K562 (cell line): Measurements from ENCODE around the gene OTUD5. TPM values are rescaled to one million over a fixed set of nuclear protein-coding genes. Genes with fewer than 3 reads are reported as not detected.

Experiments used
- ATF4 ChIP-seq: fragments of 450-650 bp; formaldehyde crosslinking; IDR thresholded peaks from 2 replicates; pipeline ENCODE4 v1.4.0; 2022; ENCODE audit warnings: mild to moderate bottlenecking, moderate library complexity
- BMI1 ChIP-seq: fragments of 150-350 bp; IDR thresholded peaks from 2 replicates; pipeline ENCODE4 v1.6.1; 2014; ENCODE audit warnings: low read length
- CREB1 ChIP-seq, 2 experiments: sonication (generic) in 1 of 2; formaldehyde crosslinking in 1 of 2; IDR thresholded peaks; 2 replicates each; pipeline versions ENCODE4 v1.6.1 to v1.8.0; 2012 to 2022; ENCODE audit warnings: inconsistent platforms in 1 of 2, mild to moderate bottlenecking in 1 of 2, missing genetic modification reagents in 1 of 2, moderate library complexity in 1 of 2
- DPF2 ChIP-seq: fragments of 450-650 bp; IDR thresholded peaks from 2 replicates; pipeline ENCODE4 v1.6.1; 2016
- GMEB1 ChIP-seq: fragments of 250-450 bp; sonication (Bioruptor Pico); IDR thresholded peaks from 2 replicates; pipeline ENCODE4 v1.4.0; 2020; ENCODE audit warnings: mild to moderate bottlenecking
- ID3 ChIP-seq, 2 experiments: fragments of 250-450 bp in 1 of 2; fragments of 450-650 bp in 1 of 2; sonication (Bioruptor Pico) in 1 of 2; IDR thresholded peaks; 2 replicates each; pipeline versions ENCODE4 v1.6.1 to v1.8.0; 2016 to 2021; ENCODE audit warnings: mild to moderate bottlenecking in 2 of 2, moderate library complexity in 2 of 2, missing compliant biosample characterization in 1 of 2, missing genetic modification characterization in 1 of 2
- ILK ChIP-seq: fragments of 450-650 bp; IDR thresholded peaks from 2 replicates; pipeline ENCODE4 v1.6.1; 2016; ENCODE audit warnings: missing genetic modification characterization, low read depth, mild to moderate bottlenecking, missing compliant biosample characterization, moderate library complexity, borderline replicate concordance
- LEF1 ChIP-seq: fragments of 450-650 bp; IDR thresholded peaks from 2 replicates; pipeline ENCODE4 v1.6.1; 2016; ENCODE audit warnings: mild to moderate bottlenecking
- MECOM ChIP-seq: fragments of 250-450 bp; sonication (Bioruptor Pico); IDR thresholded peaks from 2 replicates; pipeline ENCODE4 v1.8.0; 2022; ENCODE audit warnings: inconsistent platforms
- NFRKB ChIP-seq: fragments of 450-650 bp; IDR thresholded peaks from 2 replicates; pipeline ENCODE4 v1.6.1; 2016; ENCODE audit warnings: low read depth
- NUFIP1 ChIP-seq: fragments of 450-650 bp; IDR thresholded peaks from 2 replicates; pipeline ENCODE4 v1.6.1; 2018; ENCODE audit not compliant: partially characterized antibody
- PHF21A ChIP-seq: fragments of 450-650 bp; IDR thresholded peaks from 2 replicates; pipeline ENCODE4 v1.6.1; 2017; ENCODE audit warnings: low read depth, borderline replicate concordance
- PRMT5 ChIP-seq: sonication (generic); formaldehyde crosslinking; IDR thresholded peaks from 2 replicates; pipeline ENCODE4 v1.5.0; 2020; ENCODE audit warnings: missing genetic modification reagents
- RBBP5 ChIP-seq: fragments of 200-600 bp; sonication (generic); IDR thresholded peaks from 2 replicates; pipeline ENCODE4 v1.6.1; 2012; ENCODE audit warnings: borderline replicate concordance, mild to moderate bottlenecking, low read length, control low read depth, inconsistent platforms; ENCODE audit not compliant: insufficient read depth, poor library complexity, severe bottlenecking
- SIN3B ChIP-seq: fragments of 450-650 bp; IDR thresholded peaks from 2 replicates; pipeline ENCODE4 v1.6.1; 2017; ENCODE audit warnings: low read depth, mild to moderate bottlenecking, moderate library complexity
- SMAD3 ChIP-seq: fragments of 450-650 bp; formaldehyde crosslinking; conservative IDR thresholded peaks from 2 replicates; pipeline ENCODE4 v1.4.0; 2020; ENCODE audit warnings: mild to moderate bottlenecking
- XRCC4 ChIP-seq: IDR thresholded peaks from one replicate; pipeline ENCODE4 v1.6.1; 2011; ENCODE audit not compliant: insufficient read depth, insufficient read length; ENCODE audit errors: extremely low read depth
- ZMIZ1 ChIP-seq, 2 experiments: fragments of 150-350 bp in 1 of 2; IDR thresholded peaks; 2 replicates each; pipeline ENCODE4 v1.6.1; 2012 to 2016; ENCODE audit warnings: low read depth in 2 of 2, low read length in 2 of 2, mild to moderate bottlenecking in 1 of 2, moderate library complexity in 1 of 2
- ZNF224 ChIP-seq: sonication (generic); formaldehyde crosslinking; IDR thresholded peaks from 2 replicates; pipeline ENCODE4 v1.8.0; 2022; ENCODE audit warnings: mild to moderate bottlenecking, missing genetic modification reagents
- ZNF24 ChIP-seq: fragments of 450-650 bp; IDR thresholded peaks from 2 replicates; pipeline ENCODE4 v1.6.1; 2016
- ZNF354B ChIP-seq: fragments of 250-450 bp; sonication (Bioruptor Pico); IDR thresholded peaks from 2 replicates; pipeline ENCODE4 v1.4.0; 2020
- ZNF644 ChIP-seq: fragments of 200-800 bp; sonication (Bioruptor generic); IDR thresholded peaks from 2 replicates; pipeline ENCODE4 v1.6.1; 2016; ENCODE audit warnings: low read depth, missing genetic modification characterization, missing compliant biosample characterization
- polyA plus RNA-seq, 8 experiments: library from polyadenylated mRNA; depleted of rRNA in 4 of 8; stranded (reverse) in 5 of 8; unstranded in 3 of 8; fragments of >200 nt; fragmentation: Nextera tagmentation in 2 of 8; fragmentation: Illumina TruSeq in 1 of 8; extraction: Ambion mirVana in 2 of 8; extraction: Trizol in 1 of 8; gene quantifications; 2 replicates each; pipeline versions ENCODE4 v1.2.1 to v1.2.3, GENCODE V29; 2011 to 2014; ENCODE audit warnings: inconsistent platforms in 1 of 8, missing spikeins in 1 of 8
- total RNA-seq, 7 experiments: library from RNA; depleted of rRNA in 6 of 7; stranded (reverse); fragments of >200 nt in 6 of 7; fragmentation: Illumina TruSeq in 2 of 7; extraction: Trizol in 2 of 7; gene quantifications; 2 replicates each; pipeline versions ENCODE4 v1.2.1 to v1.2.3, GENCODE V29; 2011 to 2021; ENCODE audit warnings: low replicate concordance in 1 of 7

OTUD5 gene
- total and polyA plus RNA-seq, 9 of the 15 experiments (the other 6 are each of a cell fraction or from before 2014, with no cell fraction given): 3.6 to 102 (median 59.0) TPM

GRCh38 chrX:48937054-48937907 is 20.1 kb downstream of the OTUD5 start (continued):
- TF ChIP-seq GMEB1 (CRISPR knock-in tag): peak; percentile 5; the same call in 1 of the 2 replicates
- TF ChIP-seq PHF21A: no peak
- no peak for TF ChIP-seq ILK (tag)
- TF ChIP-seq ATF4: no peak
- TF ChIP-seq ZNF354B (CRISPR knock-in tag): no peak
- no peak for TF ChIP-seq ZNF224
- TF ChIP-seq NUFIP1: no peak
- no peak for TF ChIP-seq CREB1 (IDR thresholded peaks at IDR 0.05)
- peak; percentile 47; the same call in 1 of the 2 replicates for TF ChIP-seq CREB1 (CRISPR knock-in tag; IDR thresholded peaks at IDR 0.05)
- 0 out of 2 replicates have a peak, but pooled peaks have one; percentile 63 for TF ChIP-seq LEF1
- no peak for TF ChIP-seq ZNF24
- no peak for TF ChIP-seq NFRKB
- TF ChIP-seq ZNF644 (tag): 0 out of 2 replicates have a peak, but pooled peaks have one; percentile 33
- no peak for TF ChIP-seq SMAD3 (CRISPR knock-in tag)
- no peak for TF ChIP-seq MECOM (CRISPR knock-in tag)
- no peak for TF ChIP-seq ID3 (CRISPR knock-in tag; IDR thresholded peaks at IDR 0.05)
- TF ChIP-seq ID3 (tag; IDR thresholded peaks at IDR 0.05): peak; percentile 96
- no peak for TF ChIP-seq BMI1
- peak; percentile 66 for TF ChIP-seq DPF2
- TF ChIP-seq SIN3B: no peak
- no peak for TF ChIP-seq XRCC4
- TF ChIP-seq RBBP5: no peak
- TF ChIP-seq ZMIZ1 (IDR thresholded peaks at IDR 0.05; ENCODE audit: low read depth in 2 of 2, low read length in 2 of 2): no peak
- no peak for TF ChIP-seq PRMT5 (CRISPR knock-in tag)
